A673 (cell line): ENCODE measurements around the gene CGNL1. TPM values are rescaled to one million over a fixed set of nuclear protein-coding genes. Genes with fewer than 3 reads are reported as not detected.

ENCODE experiments used
- BruUV-seq: library from RNA; stranded (reverse); fragments of 400-500 nt; replicated peaks from 2 replicates; lab custom pipeline; 2021; lab: Mats Ljungman, UMichigan
- CTCF ChIA-PET: fragments of 300-600 bp; sonication (Branson Sonifier 250); formaldehyde crosslinking; loops from one replicate; lab custom pipeline; 2022; ENCODE audit warnings: antibody characterized with exemption; lab: Charles Lee
- POLR2A ChIA-PET: fragments of 300-600 bp; sonication (Branson Sonifier 250); formaldehyde crosslinking; loops from one replicate; lab custom pipeline; 2022; ENCODE audit warnings: antibody characterized with exemption; ENCODE audit not compliant: low non-redundant PET; lab: Charles Lee
- DNase-seq: peaks from one replicate; pipeline ENCODE4 v3.0.0-alpha.2; 2015; ENCODE audit warnings: low spot score
- H3K27ac ChIP-seq: fragments of 200-600 bp; sonication (generic); 2 replicates; pipeline ENCODE4 v1.5.1; 2016; ENCODE audit warnings: mixed run types, low read depth, mild to moderate bottlenecking, mixed read lengths, antibody characterized with exemption, low read length; ENCODE audit not compliant: poor library complexity, severe bottlenecking
- H3K27me3 ChIP-seq: fragments of 200-600 bp; sonication (generic); replicated peaks from 2 replicates; pipeline ENCODE4 v1.6.1; 2017; ENCODE audit warnings: mixed run types, low read depth, mild to moderate bottlenecking, mixed read lengths, antibody characterized with exemption, low read length; ENCODE audit not compliant: insufficient read depth, poor library complexity
- H3K36me3 ChIP-seq: fragments of 200-600 bp; sonication (generic); 2 replicates; pipeline ENCODE4 v1.6.1; 2016; ENCODE audit warnings: mixed run types, mild to moderate bottlenecking, mixed read lengths, antibody characterized with exemption, low read length; ENCODE audit not compliant: insufficient read depth, poor library complexity, severe bottlenecking
- H3K4me1 ChIP-seq: fragments of 200-600 bp; sonication (generic); 2 replicates; pipeline ENCODE4 v1.6.1; 2017; ENCODE audit warnings: mixed run types, mild to moderate bottlenecking, mixed read lengths, antibody characterized with exemption, low read length; ENCODE audit not compliant: insufficient read depth, poor library complexity, severe bottlenecking
- H3K4me3 ChIP-seq: fragments of 200-600 bp; sonication (generic); 2 replicates; pipeline ENCODE4 v1.5.1; 2016; ENCODE audit warnings: low read depth, mixed run types, mild to moderate bottlenecking, mixed read lengths, low read length; ENCODE audit not compliant: poor library complexity, severe bottlenecking
- H3K9me3 ChIP-seq: fragments of 200-600 bp; sonication (generic); 2 replicates; pipeline ENCODE4 v1.6.1; 2016; ENCODE audit warnings: mixed run types, low read depth, mild to moderate bottlenecking, mixed read lengths, antibody characterized with exemption, low read length; ENCODE audit not compliant: poor library complexity, severe bottlenecking
- EZH2 ChIP-seq: fragments of 200-600 bp; sonication (generic); IDR thresholded peaks from 2 replicates; pipeline ENCODE4 v1.6.1; 2017; ENCODE audit warnings: borderline replicate concordance, low read depth, mild to moderate bottlenecking, mixed read lengths, antibody characterized with exemption, low read length; ENCODE audit not compliant: poor library complexity, severe bottlenecking
- intact Hi-C: fragments of 100-400 bp; cut with micrococcal nuclease; formaldehyde crosslinking; loops from one replicate; pipeline ENCODE4 v1.10.0; 2022; ENCODE audit not compliant: unreplicated experiment
- total RNA-seq: library from RNA; stranded (reverse); gene quantifications from 2 replicates; pipeline ENCODE4 v1.2.3, GENCODE V29; 2021
- TF ChIP-seq, protein P1 (sequence below): fragments of 300-800, 200-600 bp; sonication (generic); conservative IDR thresholded peaks from 2 replicates; pipeline ENCODE4 v1.5.1; 2017; ENCODE audit warnings: low read depth, mild to moderate bottlenecking, antibody characterized with exemption, low read length, moderate library complexity, mixed read lengths

The CGNL1 gene
- total RNA-seq, 1 experiment from 2014 or later, result 0.58 TPM

GRCh38 chr15:57398336-57398735, 22.0 kb downstream of the CGNL1 start:
- H3K36me3 ChIP-seq, result no peaks in the 10 kb centered on the region
- no peaks in the 10 kb centered on the region for H3K9me3 ChIP-seq
- no TSS peak for BruUV-seq
- H3K27ac ChIP-seq, result no peak overlapping the region
- DNase-seq, result no peak
- TF ChIP-seq EZH2, result no peak
- TF ChIP-seq, protein P1, sequence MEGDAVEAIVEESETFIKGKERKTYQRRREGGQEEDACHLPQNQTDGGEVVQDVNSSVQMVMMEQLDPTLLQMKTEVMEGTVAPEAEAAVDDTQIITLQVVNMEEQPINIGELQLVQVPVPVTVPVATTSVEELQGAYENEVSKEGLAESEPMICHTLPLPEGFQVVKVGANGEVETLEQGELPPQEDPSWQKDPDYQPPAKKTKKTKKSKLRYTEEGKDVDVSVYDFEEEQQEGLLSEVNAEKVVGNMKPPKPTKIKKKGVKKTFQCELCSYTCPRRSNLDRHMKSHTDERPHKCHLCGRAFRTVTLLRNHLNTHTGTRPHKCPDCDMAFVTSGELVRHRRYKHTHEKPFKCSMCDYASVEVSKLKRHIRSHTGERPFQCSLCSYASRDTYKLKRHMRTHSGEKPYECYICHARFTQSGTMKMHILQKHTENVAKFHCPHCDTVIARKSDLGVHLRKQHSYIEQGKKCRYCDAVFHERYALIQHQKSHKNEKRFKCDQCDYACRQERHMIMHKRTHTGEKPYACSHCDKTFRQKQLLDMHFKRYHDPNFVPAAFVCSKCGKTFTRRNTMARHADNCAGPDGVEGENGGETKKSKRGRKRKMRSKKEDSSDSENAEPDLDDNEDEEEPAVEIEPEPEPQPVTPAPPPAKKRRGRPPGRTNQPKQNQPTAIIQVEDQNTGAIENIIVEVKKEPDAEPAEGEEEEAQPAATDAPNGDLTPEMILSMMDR, result no peak
- no peaks in the 10 kb centered on the region for H3K4me1 ChIP-seq
- CTCF ChIA-PET, result no interaction called here
- no peak overlapping the region for H3K4me3 ChIP-seq
- POLR2A ChIA-PET, result no interaction called here
- H3K27me3 ChIP-seq, result no peaks in the 10 kb centered on the region
- intact Hi-C loops, result no loop called here

GRCh38 chr15:57401546-57401945, 25.2 kb downstream of the CGNL1 start:
- CTCF ChIA-PET, result no interaction called here
- no TSS peak for BruUV-seq
- Histone ChIP-seq H3K4me1 (no peaks in the 10 kb centered on the region), H3K36me3 (no peaks in the 10 kb centered on the region), H3K27ac (no peak overlapping the region), H3K4me3 (no peak overlapping the region), H3K27me3 (no peaks in the 10 kb centered on the region), H3K9me3 (no peaks in the 10 kb centered on the region)
- POLR2A ChIA-PET, result no interaction called here
- TF ChIP-seq, protein P1, result no peak
- no peak for TF ChIP-seq EZH2
- intact Hi-C loops, result no loop called here
- DNase-seq, result no peak

GRCh38 chr15:57403017-57403416, 26.7 kb downstream of the CGNL1 start:
- BruUV-seq, result no TSS peak
- no peaks in the 10 kb centered on the region for H3K27me3 ChIP-seq
- no peaks in the 10 kb centered on the region for H3K4me1 ChIP-seq
- no peak for DNase-seq
- H3K4me3 ChIP-seq, result no peak overlapping the region
- no peaks in the 10 kb centered on the region for H3K9me3 ChIP-seq
- H3K27ac ChIP-seq, result no peak overlapping the region
- H3K36me3 ChIP-seq, result no peaks in the 10 kb centered on the region
- TF ChIP-seq EZH2, result no peak
- TF ChIP-seq, protein P1, result no peak
- ChIA-PET POLR2A (no interaction called here), CTCF (no interaction called here)
- intact Hi-C loops, result no loop called here
